Heart right ventricle (tissue), 16 donors: ENCODE measurements around the gene MAML2. TPM values are rescaled to one million over a fixed set of nuclear protein-coding genes. Genes with fewer than 3 reads are reported as not detected.

Experiments
- ATAC-seq, 8 donors: fragments of 200-7000 bp; cut with Tn5 transposase; one replicate each; pipeline ENCODE4 v1.9.1; 2020; ENCODE audit warnings: mild to moderate bottlenecking in 8 of 8, moderate library complexity in 8 of 8, moderate number of reproducible peaks in 1 of 8
- DNase-seq, 2 donors: peaks; one replicate each; pipeline ENCODE4 v3.0.0-alpha.2; 2020
- H3K27ac ChIP-seq, 10 donors: fragments of 200-600 bp; sonication (generic) in 2 of 10; one replicate each; pipeline versions ENCODE4 v1.5.0 to v1.8.0; 2020 to 2022; ENCODE audit warnings: mild to moderate bottlenecking in 3 of 10
- H3K27me3 ChIP-seq, 7 donors: fragments of 200-600 bp; one replicate each; pipeline ENCODE4 v1.8.0; 2021 to 2022; ENCODE audit warnings: mild to moderate bottlenecking in 2 of 7
- H3K36me3 ChIP-seq, 9 donors: fragments of 200-600 bp; sonication (generic) in 1 of 9; one replicate each; pipeline versions ENCODE4 v1.5.0 to v1.8.0; 2020 to 2022; ENCODE audit warnings: mild to moderate bottlenecking in 2 of 9
- H3K4me1 ChIP-seq, 9 donors: fragments of 200-600 bp; sonication (generic) in 1 of 9; one replicate each; pipeline versions ENCODE4 v1.5.0 to v1.8.0; 2020 to 2022; ENCODE audit warnings: mild to moderate bottlenecking in 4 of 9
- H3K4me3 ChIP-seq, 10 donors: fragments of 200-600 bp; sonication (generic) in 2 of 10; one replicate each; pipeline versions ENCODE4 v1.5.0 to v1.8.0; 2020 to 2022; ENCODE audit warnings: mild to moderate bottlenecking in 7 of 10, moderate library complexity in 2 of 10
- H3K9me3 ChIP-seq, 11 donors: fragments of 200-600 bp in 10 of 11; sonication (generic) in 2 of 11; one replicate each; pipeline versions ENCODE4 v1.5.0 to v1.8.0; 2013 to 2022; ENCODE audit warnings: mild to moderate bottlenecking in 2 of 11, control low read depth in 1 of 11, moderate library complexity in 1 of 11
- WGBS, 2 donors: extraction: QIAGEN DNeasy Blood & Tissue Kit; methylation state at CpG; one replicate each; pipeline ENCODE4 v1.1.7; 2013; ENCODE audit warnings: inconsistent platforms in 1 of 2; 5-methylcytosine and 5-hydroxymethylcytosine counted together
- intact Hi-C, 10 donors: fragments of 100-400 bp; cut with DNase I; formaldehyde crosslinking; loops; one replicate each; pipeline versions ENCODE4 v1.11.1 to v1.14.2; 2022
- polyA plus RNA-seq, 2 donors: library from polyadenylated mRNA; stranded (reverse); fragments of 200-250 nt; gene quantifications; one replicate each; pipeline ENCODE4 v1.2.3, GENCODE V29; 2013
- total RNA-seq, 10 donors: library from RNA; stranded (reverse); fragmentation: NEBNext Ultra II Directional in 3 of 10; extraction: Animal tissue kit (Norgen Biotek cat#: 25700) in 3 of 10; gene quantifications; one replicate each; pipeline versions ENCODE4 v1.2.1 to v1.2.4, GENCODE V29; 2021 to 2023
- TF ChIP-seq, protein P1 (sequence below), 9 donors: fragments of 200-600 bp; sonication (generic) in 2 of 9; IDR thresholded peaks; one replicate each; pipeline versions ENCODE4 v1.5.0 to v1.8.0; 2021 to 2022; ENCODE audit warnings: antibody characterized with exemption in 9 of 9, mild to moderate bottlenecking in 5 of 9, moderate library complexity in 1 of 9
- donor health status: Arrhythmogenic right ventricular cardiomyopathy.
- donor health status: ischemic (EF 13 %, LVEDD 7.1; RV severe dilation, severe dysfunction).
- donor health status: healthy with polysubstance abuse.
- donor health status: DM: no; HTN: yes; CAD: no.
- donor health status: DM: no; HTN: no; CAD: no.
- donor health status: ischemic (EF 25% LVEDD 6.9; RV normal size, moderate dysfunction).
- donor health status: ischemic (EF 25% LVEDD 5.7; RV mildly dilated, moderate dysfunction).
- donor health status: healthy.
- donor health status: DM: yes; HTN: yes; CAD: no.
- donor health status: Ischemic cardiomyopathy.
- donor health status: ischemic (EF 35%, LVEDD 5.7; RV mildly dilated, moderate dysfunction).
- donor health status: nonischemic (EF 11% LVEDD 7.7; RV severe dilation, severe dysfunction).
- donor health status: DM: yes; HTN: yes; CAD: no.
- donor health status: PGD.
- donor health status: ischemic (EF 29% LVEDD 5.4; RV normal size, mild dysfunction).
- donor health status: nonischemic (EF 23%, LVEDD 6.1; RV moderate dilation, normal function).

Gene MAML2
- total and polyA plus RNA-seq, 12 donors = 1.3 to 6.1 (median 4.1) TPM

DNA sequence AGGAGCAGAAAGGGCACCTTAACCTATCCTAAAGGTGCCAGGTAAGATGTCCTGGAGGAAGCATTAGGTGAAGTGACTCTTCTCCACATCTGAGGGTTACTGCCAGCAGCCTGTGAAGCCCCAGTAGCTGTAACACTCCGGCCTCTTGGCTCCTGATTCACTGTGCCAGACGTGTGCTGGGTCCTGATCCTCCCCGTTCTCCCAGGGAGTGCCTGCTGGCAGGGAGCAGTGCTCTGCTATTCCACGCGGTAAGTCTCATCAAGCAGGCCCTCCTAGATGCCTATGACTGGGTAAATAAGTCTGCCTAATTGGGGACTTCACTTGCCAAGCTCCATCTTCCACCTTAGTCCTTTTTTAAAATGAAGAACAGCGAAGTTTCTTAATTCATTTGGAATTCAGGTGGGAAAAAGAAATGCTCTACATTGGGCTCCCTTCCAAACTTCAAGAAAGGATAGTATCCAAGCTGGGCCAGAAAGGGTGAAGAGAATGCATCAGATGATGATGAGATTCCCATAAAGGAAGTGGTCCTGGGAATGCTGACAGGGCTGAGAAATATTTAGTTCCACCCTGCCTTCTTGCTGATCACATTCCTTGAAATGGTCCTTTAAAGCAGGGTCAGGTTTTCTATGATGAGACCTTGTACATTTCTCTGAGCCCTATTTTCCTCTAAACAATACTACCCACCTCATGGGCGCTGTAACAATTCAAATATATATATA lies 188.0 kb downstream of the MAML2 start:
- intact Hi-C loops = loop anchor here in 2 of 10 donors (5.0 kb wide), 2 partner anchors 48 to 98 kb away; no protein-coding TSS in a partner anchor
- ATAC-seq = no peak
- DNase-seq = no peak
- TF ChIP-seq, protein P1, sequence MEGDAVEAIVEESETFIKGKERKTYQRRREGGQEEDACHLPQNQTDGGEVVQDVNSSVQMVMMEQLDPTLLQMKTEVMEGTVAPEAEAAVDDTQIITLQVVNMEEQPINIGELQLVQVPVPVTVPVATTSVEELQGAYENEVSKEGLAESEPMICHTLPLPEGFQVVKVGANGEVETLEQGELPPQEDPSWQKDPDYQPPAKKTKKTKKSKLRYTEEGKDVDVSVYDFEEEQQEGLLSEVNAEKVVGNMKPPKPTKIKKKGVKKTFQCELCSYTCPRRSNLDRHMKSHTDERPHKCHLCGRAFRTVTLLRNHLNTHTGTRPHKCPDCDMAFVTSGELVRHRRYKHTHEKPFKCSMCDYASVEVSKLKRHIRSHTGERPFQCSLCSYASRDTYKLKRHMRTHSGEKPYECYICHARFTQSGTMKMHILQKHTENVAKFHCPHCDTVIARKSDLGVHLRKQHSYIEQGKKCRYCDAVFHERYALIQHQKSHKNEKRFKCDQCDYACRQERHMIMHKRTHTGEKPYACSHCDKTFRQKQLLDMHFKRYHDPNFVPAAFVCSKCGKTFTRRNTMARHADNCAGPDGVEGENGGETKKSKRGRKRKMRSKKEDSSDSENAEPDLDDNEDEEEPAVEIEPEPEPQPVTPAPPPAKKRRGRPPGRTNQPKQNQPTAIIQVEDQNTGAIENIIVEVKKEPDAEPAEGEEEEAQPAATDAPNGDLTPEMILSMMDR (IDR thresholded peaks at IDR 0.05) = no peak
- Histone ChIP-seq H3K36me3 (no peaks in the 10 kb centered on the region), H3K4me1 (peaks cover 13 to 52% (median 44%) of the 10 kb centered on the region in 9 donors), H3K27me3 (no peaks in the 10 kb centered on the region), H3K4me3 (no peak overlapping the region), H3K27ac (peak overlapping the region; percentile 77 to 88 (median 84)), H3K9me3 (no peaks in the 10 kb centered on the region)
- WGBS, 2 donors = 57 to 62% methylated on average over 7 of the region's 7 CpGs

DNA sequence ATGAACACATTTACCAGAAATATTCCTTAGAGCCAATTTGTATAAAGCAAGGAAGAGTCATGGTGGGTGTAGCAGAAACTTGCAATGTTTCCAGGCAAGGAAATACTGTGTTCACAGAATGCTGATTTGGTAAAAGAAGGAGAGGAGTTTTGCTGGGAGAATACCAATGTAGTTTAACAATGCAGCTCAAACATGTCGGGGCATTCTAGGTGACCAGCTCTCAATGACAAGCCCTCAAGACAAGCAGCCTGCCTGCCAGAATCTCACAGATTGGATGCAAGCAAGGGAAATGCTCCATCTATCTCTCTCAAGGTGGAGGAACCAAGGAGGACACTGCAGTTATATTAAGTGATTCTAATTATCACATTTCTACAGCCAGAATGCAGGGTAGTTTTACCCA lies 190.4 kb downstream of the MAML2 start:
- Histone ChIP-seq H3K4me3 (no peak overlapping the region), H3K4me1 (peaks cover 13 to 42% (median 37%) of the 10 kb centered on the region in 9 donors), H3K9me3 (no peaks in the 10 kb centered on the region), H3K36me3 (no peaks in the 10 kb centered on the region), H3K27ac (no peak overlapping the region), H3K27me3 (no peaks in the 10 kb centered on the region)
- no peak for ATAC-seq
- TF ChIP-seq, protein P1 (IDR thresholded peaks at IDR 0.05) = no peak
- intact Hi-C loops = loop anchor here in 2 of 10 donors (5.0 kb wide), 2 partner anchors 45 to 95 kb away; no protein-coding TSS in a partner anchor
- whole genome bisulfite sequencing, 2 donors = 77 to 95% methylated on average over 1 of the region's 1 CpG
- no peak for DNase-seq

- peaks cover 9 to 33% (median 29%) of the 10 kb centered on the region in 9 donors for H3K4me1 ChIP-seq
- intact Hi-C loops = loop anchor here in 2 of 10 donors (5.0 kb wide), 2 partner anchors 44 to 94 kb away; no protein-coding TSS in a partner anchor
- no peak for DNase-seq
- ATAC-seq = no peak
- H3K27me3 ChIP-seq = no peaks in the 10 kb centered on the region
- H3K27ac ChIP-seq = no peak overlapping the region
- TF ChIP-seq, protein P1 (IDR thresholded peaks at IDR 0.05) = no peak
- H3K36me3 ChIP-seq = no peaks in the 10 kb centered on the region
- no peak overlapping the region for H3K4me3 ChIP-seq
- no peaks in the 10 kb centered on the region for H3K9me3 ChIP-seq
- 71 to 85% methylated on average over 3 of the region's 3 CpGs for WGBS, 2 donors
Measured at GRCh38 chr11:96151501-96151900, 191.5 kb downstream of the MAML2 start.

DNA sequence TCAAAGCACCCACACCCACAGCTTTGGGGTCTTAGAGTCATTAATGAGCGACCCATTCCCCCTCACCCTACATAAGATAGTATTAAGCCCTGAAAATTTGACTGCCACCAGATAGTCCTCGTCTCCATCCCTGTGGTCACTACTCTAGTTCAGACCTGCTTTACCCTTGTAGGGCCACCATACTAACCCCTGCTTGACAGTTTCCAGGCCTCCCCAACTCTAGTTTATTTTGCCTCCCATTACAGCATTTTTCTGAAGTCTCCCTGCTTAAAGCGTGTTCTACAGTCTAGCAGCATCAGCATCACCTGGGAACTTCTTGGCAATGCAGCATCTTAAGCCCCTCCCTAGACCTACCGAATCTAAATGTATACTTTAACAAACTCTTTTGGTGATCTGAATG lies 192.4 kb downstream of the MAML2 start:
- TF ChIP-seq, protein P1 (IDR thresholded peaks at IDR 0.05) = no peak
- no peak overlapping the region for H3K4me3 ChIP-seq
- intact Hi-C loops = loop anchor here in 2 of 10 donors (5.0 kb wide), 2 partner anchors 43 to 93 kb away; no protein-coding TSS in a partner anchor
- peaks cover 4 to 24% (median 21%) of the 10 kb centered on the region in 9 donors for H3K4me1 ChIP-seq
- H3K27ac ChIP-seq = peak overlapping the region in 1 of 10 donors; percentile 46
- H3K9me3 ChIP-seq = no peaks in the 10 kb centered on the region
- 93 to 96% methylated on average over 4 of the region's 4 CpGs for WGBS, 2 donors
- no peaks in the 10 kb centered on the region for H3K36me3 ChIP-seq
- no peak for ATAC-seq
- no peak for DNase-seq
- no peaks in the 10 kb centered on the region for H3K27me3 ChIP-seq
